HG03066 (cell line): ENCODE data around the gene KCNG4.

Source experiments
- ATAC-seq: cut with Tn5 transposase; IDR thresholded peaks from one replicate; pipeline ENCODE4 v1.9.1; 2021; ENCODE audit warnings: low read depth; ENCODE audit not compliant: unreplicated experiment

KCNG4 gene

GRCh38 chr16:84239909-84240308, at the start of gene KCNG4:
KCNG4 (minus strand) TSS chr16:84240012; CDS start chr16:84237485, 2,527 bp downstream.
- ATAC-seq = no peak

- ATAC-seq = no peak
Observed at GRCh38 chr16:84288902-84289301, 49.1 kb upstream of the KCNG4 start.

- no peak for ATAC-seq
Observed at GRCh38 chr16:84286578-84287240, 46.9 kb upstream of the KCNG4 start.

GRCh38 chr16:84284154-84284722, 44.4 kb upstream of the KCNG4 start:
- ATAC-seq = no peak

GRCh38 chr16:84283314-84284153, 43.7 kb upstream of the KCNG4 start:
- ATAC-seq = no peak

GRCh38 chr16:84282533-84282932, 42.7 kb upstream of the KCNG4 start:
- no peak for ATAC-seq

- no peak for ATAC-seq
Observed at GRCh38 chr16:84281074-84281473, 41.3 kb upstream of the KCNG4 start.

- ATAC-seq = no peak
Observed at GRCh38 chr16:84279881-84280280, 40.1 kb upstream of the KCNG4 start.

- ATAC-seq = no peak
Observed at GRCh38 chr16:84278968-84279367, 39.2 kb upstream of the KCNG4 start.

GRCh38 chr16:84278333-84278732, 38.5 kb upstream of the KCNG4 start:
- ATAC-seq = no peak

GRCh38 chr16:84277244-84277823, 37.5 kb upstream of the KCNG4 start:
- ATAC-seq = no peak

- ATAC-seq = no peak
Observed at GRCh38 chr16:84275585-84276151, 35.9 kb upstream of the KCNG4 start.

GRCh38 chr16:84274515-84274914, 34.7 kb upstream of the KCNG4 start:
- no peak for ATAC-seq

- ATAC-seq = no peak
Observed at GRCh38 chr16:84272740-84273320, 33.0 kb upstream of the KCNG4 start.

- no peak for ATAC-seq
Observed at GRCh38 chr16:84271866-84272265, 32.1 kb upstream of the KCNG4 start.

- ATAC-seq = no peak
Observed at GRCh38 chr16:84271037-84271436, 31.2 kb upstream of the KCNG4 start.

- ATAC-seq = no peak
Observed at GRCh38 chr16:84270531-84270930, 30.7 kb upstream of the KCNG4 start.

- no peak for ATAC-seq
Observed at GRCh38 chr16:84270071-84270470, 30.3 kb upstream of the KCNG4 start.

- ATAC-seq = no peak
Observed at GRCh38 chr16:84268291-84269040, 28.7 kb upstream of the KCNG4 start.

- no peak for ATAC-seq
Observed at GRCh38 chr16:84267380-84267779, 27.6 kb upstream of the KCNG4 start.
